ENCODE data around the gene ARHGEF1. TPM values are rescaled to one million over a fixed set of nuclear protein-coding genes. Genes with fewer than 3 reads are reported as not detected.

The ARHGEF1 gene
- total RNA-seq, 2 donors from 2014 or later: 57.1 to 65.6 TPM

DNA sequence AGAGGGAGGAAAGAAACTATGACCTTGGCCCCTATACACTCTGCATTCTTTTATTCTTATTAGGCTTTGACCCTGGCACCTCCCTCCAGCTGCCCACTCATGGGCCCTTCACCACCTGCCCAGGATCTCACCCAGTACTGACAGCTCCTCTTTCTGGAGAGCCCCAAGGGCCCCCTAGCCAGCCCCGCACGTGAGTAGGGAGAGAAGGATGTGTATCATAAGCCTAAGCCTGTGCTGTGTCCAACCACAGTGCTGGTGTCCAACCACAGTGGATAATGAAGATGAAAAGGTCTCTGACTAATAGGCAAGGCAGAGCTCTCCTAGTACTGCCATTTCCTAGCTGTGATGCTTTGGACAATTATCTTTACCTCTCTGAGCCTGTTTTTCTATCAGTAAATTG lies 33.9 kb upstream of the ARHGEF1 start:
- Histone ChIP-seq H3K27ac (no peak overlapping the region), H3K9me3 (no peaks in the 10 kb centered on the region), H3K4me3 (no peak overlapping the region), H3K4me1 (replicated peaks) (no peaks in the 10 kb centered on the region), H3K27me3 (replicated peaks; ENCODE audit: insufficient read depth) (no peaks in the 10 kb centered on the region), H3K36me3 (no peaks in the 10 kb centered on the region)
- DNase-seq (ENCODE audit: low spot score): no peak
- no peak for TF ChIP-seq POLR2A (IDR thresholded peaks at IDR 0.05)
- TF ChIP-seq CTCF (IDR thresholded peaks at IDR 0.05): no peak
- no peak for TF ChIP-seq POLR2AphosphoS5 (IDR thresholded peaks at IDR 0.05)
- 78% methylated on average over 2 of the region's 2 CpGs for WGBS
- intact Hi-C loops (cut with DNase I): no loop called here

DNA sequence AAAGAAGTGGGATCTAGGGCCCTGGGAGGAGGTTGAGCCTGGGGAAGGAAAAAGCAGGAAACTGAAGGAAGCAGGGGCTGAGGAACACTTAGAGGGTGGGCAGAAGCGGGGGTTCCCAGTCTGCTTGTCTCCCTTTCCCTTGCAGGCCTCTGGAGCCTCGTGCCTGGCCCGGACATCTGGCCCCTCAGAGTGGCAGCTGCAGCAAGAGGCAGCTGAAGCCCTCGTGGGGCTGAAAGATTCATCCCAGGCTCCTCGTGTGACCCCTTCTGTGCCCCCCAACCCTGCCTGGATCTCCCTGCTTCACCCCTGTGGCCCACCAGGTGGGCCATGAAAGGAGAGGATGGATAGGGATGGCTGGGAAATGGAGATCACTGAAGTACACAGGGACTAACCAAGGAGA lies 32.6 kb upstream of the ARHGEF1 start:
- no peak for DNase-seq (ENCODE audit: low spot score)
- no peak overlapping the region for H3K4me3 ChIP-seq
- intact Hi-C loops (cut with DNase I): no loop called here
- 75% methylated on average over 5 of the region's 5 CpGs for WGBS
- no peaks in the 10 kb centered on the region for H3K9me3 ChIP-seq
- no peak overlapping the region for H3K27ac ChIP-seq
- no peaks in the 10 kb centered on the region for H3K27me3 ChIP-seq (replicated peaks; ENCODE audit: insufficient read depth)
- TF ChIP-seq POLR2AphosphoS5 (IDR thresholded peaks at IDR 0.05) (no peak), POLR2A (IDR thresholded peaks at IDR 0.05) (no peak), CTCF (IDR thresholded peaks at IDR 0.05) (no peak)
- no peaks in the 10 kb centered on the region for H3K4me1 ChIP-seq (replicated peaks)
- no peaks in the 10 kb centered on the region for H3K36me3 ChIP-seq

DNA sequence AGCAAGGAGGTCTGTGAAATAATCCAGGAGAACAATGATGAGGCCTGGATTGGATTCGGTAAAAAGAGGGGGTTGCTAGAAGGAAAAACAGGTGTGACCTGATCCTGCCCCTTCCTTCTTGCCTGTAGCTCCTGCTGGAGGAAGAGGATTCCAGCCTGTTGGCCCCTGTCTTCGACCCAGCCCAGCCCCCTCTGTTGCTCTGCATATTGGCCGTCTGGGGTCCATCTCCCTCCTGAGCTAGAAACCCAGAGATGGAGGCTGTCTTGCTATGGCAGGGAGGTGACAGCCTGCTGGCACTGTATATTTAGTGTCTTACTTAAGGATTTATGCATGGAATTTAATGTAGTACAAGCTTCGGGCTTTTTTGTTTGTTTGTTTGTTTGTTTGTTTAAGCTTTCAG lies 31.5 kb upstream of the ARHGEF1 start:
- Histone ChIP-seq H3K4me3 (no peak overlapping the region), H3K36me3 (no peaks in the 10 kb centered on the region), H3K4me1 (replicated peaks) (no peaks in the 10 kb centered on the region), H3K9me3 (no peaks in the 10 kb centered on the region), H3K27ac (no peak overlapping the region), H3K27me3 (replicated peaks; ENCODE audit: insufficient read depth) (no peaks in the 10 kb centered on the region)
- no peak for DNase-seq (ENCODE audit: low spot score)
- 30% methylated on average over 4 of the region's 4 CpGs for WGBS
- no peak for TF ChIP-seq POLR2A (IDR thresholded peaks at IDR 0.05)
- intact Hi-C loops (cut with DNase I): no loop called here

DNA sequence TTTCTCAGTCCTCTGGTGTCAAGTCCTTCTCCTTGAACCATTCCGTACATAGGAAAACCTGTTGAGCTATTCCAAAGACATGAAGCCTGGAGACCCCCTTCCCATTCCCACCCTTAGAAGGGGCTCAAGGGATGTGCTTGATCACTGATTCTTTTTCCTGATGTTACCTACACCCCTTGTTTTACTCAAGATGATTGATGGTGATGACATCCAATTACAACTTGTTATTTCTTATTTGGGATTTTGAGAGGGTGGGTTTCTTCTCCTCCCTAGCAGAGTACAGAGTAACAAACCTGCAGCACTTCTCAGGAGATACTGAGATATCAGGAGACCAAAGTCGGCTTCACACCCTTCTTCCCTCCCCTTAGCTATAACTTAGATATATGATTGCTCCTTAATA lies 29.6 kb upstream of the ARHGEF1 start:
- H3K4me1 ChIP-seq (replicated peaks): no peaks in the 10 kb centered on the region
- WGBS: 50% methylated on average over 2 of the region's 2 CpGs
- intact Hi-C loops (cut with DNase I): no loop called here
- no peaks in the 10 kb centered on the region for H3K36me3 ChIP-seq
- no peaks in the 10 kb centered on the region for H3K9me3 ChIP-seq
- no peak overlapping the region for H3K4me3 ChIP-seq
- no peaks in the 10 kb centered on the region for H3K27me3 ChIP-seq (replicated peaks; ENCODE audit: insufficient read depth)
- no peak overlapping the region for H3K27ac ChIP-seq
- DNase-seq (ENCODE audit: low spot score): no peak
- TF ChIP-seq POLR2AphosphoS5 (IDR thresholded peaks at IDR 0.05) (no peak), CTCF (IDR thresholded peaks at IDR 0.05) (no peak), POLR2A (IDR thresholded peaks at IDR 0.05) (no peak)

- TF ChIP-seq CTCF (IDR thresholded peaks at IDR 0.05) (no peak), POLR2A (IDR thresholded peaks at IDR 0.05) (no peak), POLR2AphosphoS5 (IDR thresholded peaks at IDR 0.05) (no peak)
- H3K27me3 ChIP-seq (replicated peaks; ENCODE audit: insufficient read depth): no peaks in the 10 kb centered on the region
- no peak for DNase-seq (ENCODE audit: low spot score)
- 74% methylated on average over 2 of the region's 2 CpGs for WGBS
- H3K4me1 ChIP-seq (replicated peaks): no peaks in the 10 kb centered on the region
- intact Hi-C loops (cut with DNase I): no loop called here
- H3K36me3 ChIP-seq: no peaks in the 10 kb centered on the region
- no peaks in the 10 kb centered on the region for H3K9me3 ChIP-seq
- H3K27ac ChIP-seq: no peak overlapping the region
- H3K4me3 ChIP-seq: no peak overlapping the region
Observed at GRCh38 chr19:41853768-41854167, 29.2 kb upstream of the ARHGEF1 start.

Measured in prostate gland (tissue), 2 donors.